T-helper 1 cell treated with Interleukin-12 subunit alpha and Interleukin-12 subunit beta and Interleukin-4 antibody, amounts not matched to agents 30 μg/mL and 1 μg/mL, for 36 hours (primary cell): Measurements from ENCODE around the gene APBA1.
"Not testable (repeated sequence)": the region's sequence is repeated elsewhere in the genome, so short reads cannot be mapped to it uniquely, and the experiment has no call there.

Experiments
- H3K27ac Mint-ChIP-seq: one replicate; pipeline ENCODE4 v1.8.0; 2021; ENCODE audit warnings: mild to moderate bottlenecking, mixed read lengths
- H3K27me3 Mint-ChIP-seq: one replicate; pipeline ENCODE4 v1.8.0; 2021; ENCODE audit warnings: low read depth, mixed read lengths
- H3K36me3 Mint-ChIP-seq: one replicate; pipeline ENCODE4 v1.8.0; 2021; ENCODE audit warnings: low read depth, mixed read lengths
- H3K4me1 Mint-ChIP-seq: one replicate; pipeline ENCODE4 v1.8.0; 2021; ENCODE audit warnings: low read depth, mixed read lengths
- H3K4me3 Mint-ChIP-seq: one replicate; pipeline ENCODE4 v1.8.0; 2021; ENCODE audit warnings: mild to moderate bottlenecking, moderate library complexity, mixed read lengths
- H3K9me3 Mint-ChIP-seq: one replicate; pipeline ENCODE4 v1.8.0; 2021; ENCODE audit warnings: mixed read lengths

The APBA1 gene

DNA sequence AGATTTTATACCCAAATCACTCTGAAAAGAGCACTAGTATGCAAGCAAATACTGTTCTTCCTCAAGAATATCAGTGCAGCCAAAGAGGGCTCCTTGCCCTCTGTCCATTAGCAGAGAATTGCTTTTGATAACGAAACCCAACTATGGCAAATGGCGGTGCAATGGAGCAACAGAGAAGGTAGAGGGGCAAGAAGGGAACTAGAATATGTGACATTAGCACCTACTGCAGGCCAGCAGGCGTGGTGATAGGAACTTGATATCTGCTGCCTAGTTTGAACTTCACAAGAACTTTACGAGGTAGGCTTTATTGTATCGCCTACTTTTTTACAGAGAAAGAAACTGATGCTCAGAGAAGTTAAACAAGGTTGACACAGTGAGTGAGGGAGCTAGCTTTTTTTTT lies 66.1 kb downstream of the APBA1 start:
- peaks cover 14% of the 10 kb centered on the region for H3K27me3 Mint-ChIP-seq
- H3K36me3 Mint-ChIP-seq, result no peaks in the 10 kb centered on the region
- no peaks in the 10 kb centered on the region for H3K4me1 Mint-ChIP-seq
- H3K27ac Mint-ChIP-seq, result no peak overlapping the region
- no peak overlapping the region for H3K4me3 Mint-ChIP-seq
- H3K9me3 Mint-ChIP-seq, result no peaks in the 10 kb centered on the region

DNA sequence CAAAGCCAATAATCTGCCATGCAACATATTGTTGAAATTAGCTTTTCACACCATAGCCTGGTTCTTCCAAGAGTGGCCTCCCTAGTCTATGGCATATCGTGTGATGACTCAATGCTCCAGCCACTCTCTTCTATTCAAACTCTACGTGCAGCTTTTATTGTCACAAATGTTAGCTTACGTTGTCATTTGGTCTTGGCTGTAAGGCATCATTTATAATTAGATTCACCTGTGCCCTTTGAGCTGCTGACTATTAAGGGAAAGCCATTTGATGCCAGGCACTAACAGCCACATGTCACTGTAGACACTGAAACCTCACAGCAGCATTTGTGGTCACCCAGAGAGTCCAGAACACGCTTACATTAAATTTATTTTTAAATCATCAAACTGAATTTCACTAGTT lies 66.8 kb downstream of the APBA1 start:
- no peaks in the 10 kb centered on the region for H3K9me3 Mint-ChIP-seq
- no peak overlapping the region for H3K4me3 Mint-ChIP-seq
- H3K4me1 Mint-ChIP-seq, result no peaks in the 10 kb centered on the region
- no peaks in the 10 kb centered on the region for H3K36me3 Mint-ChIP-seq
- H3K27ac Mint-ChIP-seq, result no peak overlapping the region
- H3K27me3 Mint-ChIP-seq, result peaks cover 7% of the 10 kb centered on the region

DNA sequence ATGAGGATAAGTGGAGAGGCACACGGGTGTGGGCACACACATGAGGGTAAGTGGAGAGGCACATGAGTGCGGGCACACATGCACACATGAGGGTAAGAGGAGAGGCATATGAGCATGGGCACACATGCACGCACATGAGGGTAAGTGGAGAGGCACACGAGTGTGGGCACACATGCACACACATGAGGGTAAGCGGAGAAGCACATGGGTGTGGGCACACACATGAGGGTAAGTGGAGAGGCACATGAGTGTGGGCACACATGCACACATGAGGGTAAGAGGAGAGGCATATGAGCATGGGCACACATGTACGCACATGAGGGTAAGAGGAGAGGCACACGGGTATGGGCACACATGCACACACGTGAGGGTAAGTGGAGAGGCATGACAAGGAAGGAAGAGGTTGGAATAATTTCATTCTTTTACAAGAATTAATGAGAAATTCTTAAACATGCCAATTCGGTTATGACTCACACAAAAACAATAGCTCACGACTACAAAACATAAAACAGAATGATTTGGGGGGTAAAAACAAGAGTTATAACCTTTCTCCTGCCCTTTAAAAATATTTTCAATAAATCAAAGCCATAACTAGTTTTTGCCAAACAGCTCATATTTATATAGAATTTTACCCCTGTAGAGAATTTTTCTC lies 67.5 kb downstream of the APBA1 start:
- Mint-ChIP-seq H3K9me3 (no peaks in the 10 kb centered on the region), H3K27ac (no peak overlapping the region), H3K27me3 (peaks cover 5% of the 10 kb centered on the region), H3K4me1 (no peaks in the 10 kb centered on the region), H3K4me3 (no peak overlapping the region), H3K36me3 (no peaks in the 10 kb centered on the region)

DNA sequence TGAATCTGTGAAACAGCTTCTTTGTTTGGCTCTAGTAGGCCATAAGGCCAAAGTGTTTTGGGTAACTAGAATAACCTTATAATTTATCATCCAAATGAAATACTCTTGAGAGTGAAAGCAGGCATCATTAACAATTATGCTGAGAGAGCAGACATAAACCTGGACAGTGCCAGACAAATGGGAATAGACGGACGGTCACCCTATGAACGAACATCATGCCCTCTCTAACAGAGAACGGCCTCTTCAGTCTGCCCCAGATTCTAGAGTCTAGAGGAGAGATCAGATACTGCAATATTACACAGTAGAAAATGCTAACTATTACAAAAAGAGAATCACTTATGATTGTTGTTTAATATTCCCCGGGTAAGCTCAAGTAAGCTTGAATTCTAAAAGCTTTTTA lies 68.5 kb downstream of the APBA1 start:
- no peaks in the 10 kb centered on the region for H3K9me3 Mint-ChIP-seq
- peaks cover 5% of the 10 kb centered on the region for H3K27me3 Mint-ChIP-seq
- H3K27ac Mint-ChIP-seq, result no peak overlapping the region
- H3K4me3 Mint-ChIP-seq, result no peak overlapping the region
- no peaks in the 10 kb centered on the region for H3K4me1 Mint-ChIP-seq
- H3K36me3 Mint-ChIP-seq, result no peaks in the 10 kb centered on the region

DNA sequence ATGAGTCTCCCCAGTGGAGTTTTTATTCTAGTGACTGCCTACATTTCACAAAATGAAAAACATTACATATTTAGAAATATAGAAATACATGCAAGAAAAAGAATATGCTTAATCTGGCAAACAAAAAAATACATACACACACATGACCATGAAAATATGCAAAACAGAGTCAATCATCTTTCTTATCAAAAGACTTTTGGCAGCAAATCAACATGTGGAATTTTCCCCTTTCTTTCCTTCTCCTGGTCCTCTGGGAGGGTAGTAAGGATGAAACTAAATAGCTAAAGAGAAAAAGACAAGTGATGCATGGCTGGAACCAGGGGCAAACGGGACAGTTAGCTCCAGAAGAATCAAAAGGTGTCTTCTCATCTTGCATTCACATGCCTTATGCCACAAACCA lies 69.4 kb downstream of the APBA1 start:
- Mint-ChIP-seq H3K4me1 (no peaks in the 10 kb centered on the region), H3K27ac (no peak overlapping the region), H3K27me3 (peaks cover 5% of the 10 kb centered on the region), H3K36me3 (no peaks in the 10 kb centered on the region), H3K9me3 (no peaks in the 10 kb centered on the region), H3K4me3 (no peak overlapping the region)

DNA sequence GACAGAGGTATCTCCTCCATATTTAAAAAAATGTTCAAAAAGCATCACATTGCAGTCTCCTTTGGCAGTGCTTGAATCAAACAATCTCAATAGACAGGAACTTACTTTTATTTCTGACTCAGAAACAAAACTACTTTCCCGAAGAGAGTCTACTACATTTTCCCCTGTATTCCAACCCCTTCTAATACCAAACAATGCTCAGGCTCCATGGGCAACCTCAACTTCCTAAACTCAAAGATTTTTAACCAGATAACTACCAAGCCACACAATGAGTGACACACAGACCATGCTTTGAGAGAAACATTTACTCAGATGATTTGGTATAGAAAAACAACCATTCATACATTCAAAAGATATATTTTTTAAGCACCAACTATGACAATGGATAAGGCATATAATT lies 70.5 kb downstream of the APBA1 start:
- Mint-ChIP-seq H3K4me3 (no peak overlapping the region), H3K27ac (no peak overlapping the region)

DNA sequence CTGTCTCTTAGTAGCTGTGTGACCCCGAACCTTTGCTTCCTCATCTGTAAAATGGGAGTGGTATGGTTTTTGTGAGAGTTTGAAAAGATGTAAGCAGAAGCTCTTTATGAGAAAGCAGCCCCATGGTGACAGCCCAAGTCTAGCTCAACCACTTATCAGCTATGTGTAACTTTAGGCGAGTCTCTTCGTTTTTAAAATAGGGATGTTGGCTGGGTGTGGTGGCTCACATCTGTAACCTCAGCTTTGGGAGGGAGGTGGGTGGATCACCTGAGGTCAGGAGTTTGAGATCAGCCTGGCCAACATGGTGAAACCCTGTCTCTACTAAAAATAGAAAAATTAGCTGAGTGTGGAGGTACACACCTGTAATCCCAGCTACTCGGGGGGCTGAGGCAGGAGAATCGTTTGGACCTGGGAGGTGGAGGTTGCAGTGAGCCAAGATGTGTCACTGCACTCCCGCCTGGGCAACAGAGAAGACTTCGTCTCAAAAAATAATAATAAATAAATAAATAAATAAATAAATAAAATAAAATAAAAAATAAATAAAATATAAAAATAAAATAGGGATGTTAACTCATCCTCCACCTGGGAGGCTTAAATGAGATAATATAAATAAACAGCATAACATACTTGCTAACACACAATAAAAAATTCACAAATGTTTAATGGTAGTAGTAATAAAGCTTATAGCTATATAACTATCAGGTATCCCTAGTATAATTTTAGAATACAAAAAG lies 71.7 kb downstream of the APBA1 start:
- Mint-ChIP-seq H3K9me3 (no peaks in the 10 kb centered on the region), H3K27ac (no peak overlapping the region), H3K36me3 (no peaks in the 10 kb centered on the region), H3K27me3 (peaks cover 7% of the 10 kb centered on the region), H3K4me3 (no peak overlapping the region), H3K4me1 (peaks cover 4% of the 10 kb centered on the region)

More for the DNA sequence above, 70.5 kb downstream of the APBA1 start:
- Mint-ChIP-seq H3K4me1 (peaks cover 2% of the 10 kb centered on the region), H3K9me3 (no peaks in the 10 kb centered on the region), H3K27me3 (peaks cover 5% of the 10 kb centered on the region), H3K36me3 (no peaks in the 10 kb centered on the region)

DNA sequence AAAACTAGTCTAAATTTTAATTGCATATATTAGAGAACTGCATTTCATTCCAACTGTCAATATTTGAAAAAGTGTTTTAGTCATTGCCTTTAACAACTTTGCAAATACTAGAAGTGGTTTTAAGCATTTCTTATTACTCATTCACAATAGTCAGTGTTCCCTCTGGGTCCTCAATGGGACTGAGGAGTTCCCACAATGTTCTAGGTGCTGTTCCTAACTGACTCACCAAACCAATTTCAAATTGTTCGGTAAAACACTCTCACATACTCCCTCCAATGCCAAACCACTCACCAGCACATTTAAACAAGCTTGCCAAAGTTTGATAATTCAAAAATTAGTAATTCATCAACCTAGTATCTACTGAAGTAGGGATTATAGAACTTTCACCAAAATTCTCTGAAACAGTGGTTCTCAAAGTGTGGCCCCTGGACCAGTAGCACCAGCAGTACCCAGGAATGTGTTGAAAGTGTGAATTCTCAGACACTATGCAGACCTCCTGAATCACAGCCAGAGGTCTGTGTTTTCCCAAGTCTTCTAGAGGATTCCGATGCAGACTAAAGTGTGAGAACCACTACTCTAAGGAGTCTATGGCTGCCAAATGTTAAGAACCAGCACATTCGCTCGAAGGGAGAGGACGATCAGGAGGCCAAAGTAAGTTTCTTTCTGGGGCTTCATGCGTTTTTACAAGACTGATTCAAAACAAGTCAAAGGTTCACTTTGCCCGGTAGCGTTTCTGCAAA lies 72.8 kb downstream of the APBA1 start:
- Mint-ChIP-seq H3K9me3 (no peaks in the 10 kb centered on the region), H3K27ac (no peak overlapping the region), H3K4me3 (no peak overlapping the region), H3K36me3 (no peaks in the 10 kb centered on the region), H3K4me1 (peaks cover 4% of the 10 kb centered on the region), H3K27me3 (peaks cover 10% of the 10 kb centered on the region)

DNA sequence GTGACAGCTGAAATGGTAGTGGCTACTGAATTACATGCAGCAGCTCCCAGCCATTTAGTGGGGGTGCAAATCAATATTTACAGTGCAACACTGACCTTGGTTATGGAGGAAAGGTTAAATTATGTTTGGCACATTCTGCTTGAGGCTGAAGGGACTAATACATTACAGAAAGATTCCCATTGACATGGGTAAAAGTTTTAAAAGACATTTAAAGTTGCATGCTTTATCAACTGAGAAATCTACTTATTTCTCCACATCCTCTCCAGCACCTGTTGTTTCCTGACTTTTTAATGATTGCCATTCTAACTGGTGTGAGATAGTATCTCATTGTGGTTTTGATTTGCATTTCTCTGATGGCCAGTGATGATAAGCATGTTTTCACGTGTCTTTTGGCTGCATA lies 75.3 kb downstream of the APBA1 start:
- H3K4me3 Mint-ChIP-seq, H3K9me3 Mint-ChIP-seq, H3K36me3 Mint-ChIP-seq, H3K27ac Mint-ChIP-seq, H3K4me1 Mint-ChIP-seq: not testable (repeated sequence)
- H3K27me3 Mint-ChIP-seq, result peaks cover 23% of the 10 kb centered on the region

DNA sequence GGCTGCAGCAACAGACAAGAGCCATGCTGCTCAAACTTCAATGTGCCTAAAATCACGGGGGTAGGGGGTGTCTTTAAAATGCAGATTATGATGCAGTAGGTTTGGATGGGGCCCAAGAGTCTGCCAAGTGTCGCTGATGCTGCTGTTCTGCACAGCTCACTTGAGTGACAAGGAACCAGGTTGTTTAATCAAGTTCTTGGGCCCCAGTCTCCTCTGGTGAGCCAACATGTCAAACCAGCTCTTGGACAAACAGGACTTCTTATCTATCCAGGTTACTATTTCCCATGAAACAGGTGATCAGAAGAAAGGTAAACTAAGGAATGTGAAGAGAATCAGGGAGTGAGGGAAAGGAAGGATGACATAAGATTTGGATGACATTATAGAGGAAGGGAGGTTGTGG lies 78.0 kb downstream of the APBA1 start:
- Mint-ChIP-seq H3K4me1 (peaks cover 4% of the 10 kb centered on the region), H3K27ac (no peak overlapping the region)

DNA sequence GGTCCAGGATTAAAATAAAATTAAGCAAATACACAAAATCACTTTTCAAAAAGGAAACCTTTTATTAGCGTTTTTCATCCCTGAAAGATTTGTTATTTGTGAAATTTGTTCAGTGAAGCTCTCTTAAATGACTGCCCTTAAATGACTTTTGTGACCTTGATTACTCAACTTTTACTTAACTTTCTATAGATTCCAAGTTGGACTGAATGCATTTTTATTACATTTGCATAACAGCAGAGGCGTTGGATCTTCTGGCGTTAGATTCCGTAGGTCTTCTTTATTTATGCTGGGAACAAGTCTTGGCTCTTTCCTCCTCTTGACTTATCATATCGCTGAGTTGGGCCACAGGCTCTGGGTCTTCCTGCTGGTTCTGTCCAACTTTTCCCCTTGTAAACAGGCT lies 78.4 kb downstream of the APBA1 start:
- Mint-ChIP-seq H3K9me3 (no peaks in the 10 kb centered on the region), H3K36me3 (no peaks in the 10 kb centered on the region), H3K27me3 (peaks cover 21% of the 10 kb centered on the region), H3K27ac (no peak overlapping the region), H3K4me3 (no peak overlapping the region), H3K4me1 (peaks cover 4% of the 10 kb centered on the region)

More for the DNA sequence above, 78.0 kb downstream of the APBA1 start:
- H3K27me3 Mint-ChIP-seq, result peaks cover 21% of the 10 kb centered on the region
- no peaks in the 10 kb centered on the region for H3K9me3 Mint-ChIP-seq
- H3K4me3 Mint-ChIP-seq, result no peak overlapping the region
- H3K36me3 Mint-ChIP-seq, result no peaks in the 10 kb centered on the region

DNA sequence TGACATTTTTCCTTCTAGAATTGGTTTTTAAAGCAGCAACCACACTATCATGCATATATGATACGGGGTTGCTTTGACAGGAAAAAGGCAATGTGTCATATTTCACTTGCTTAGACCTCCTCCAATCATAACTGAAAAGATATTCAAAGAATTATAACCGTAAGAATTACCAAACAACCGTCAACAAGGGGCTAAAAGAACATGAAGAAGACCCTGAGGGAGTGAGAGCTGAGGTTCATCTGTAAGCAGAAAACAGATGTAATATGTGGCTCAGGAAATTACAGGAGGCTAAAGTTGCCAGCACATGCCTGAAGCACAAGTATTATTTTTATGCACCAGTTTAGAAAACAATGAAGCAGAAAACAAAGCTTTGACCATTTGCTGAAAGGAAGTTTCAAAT lies 78.9 kb downstream of the APBA1 start:
- H3K36me3 Mint-ChIP-seq, result no peaks in the 10 kb centered on the region
- H3K4me3 Mint-ChIP-seq, result no peak overlapping the region
- H3K9me3 Mint-ChIP-seq, result no peaks in the 10 kb centered on the region
- H3K27me3 Mint-ChIP-seq, result peaks cover 21% of the 10 kb centered on the region
- peaks cover 4% of the 10 kb centered on the region for H3K4me1 Mint-ChIP-seq
- H3K27ac Mint-ChIP-seq, result no peak overlapping the region

DNA sequence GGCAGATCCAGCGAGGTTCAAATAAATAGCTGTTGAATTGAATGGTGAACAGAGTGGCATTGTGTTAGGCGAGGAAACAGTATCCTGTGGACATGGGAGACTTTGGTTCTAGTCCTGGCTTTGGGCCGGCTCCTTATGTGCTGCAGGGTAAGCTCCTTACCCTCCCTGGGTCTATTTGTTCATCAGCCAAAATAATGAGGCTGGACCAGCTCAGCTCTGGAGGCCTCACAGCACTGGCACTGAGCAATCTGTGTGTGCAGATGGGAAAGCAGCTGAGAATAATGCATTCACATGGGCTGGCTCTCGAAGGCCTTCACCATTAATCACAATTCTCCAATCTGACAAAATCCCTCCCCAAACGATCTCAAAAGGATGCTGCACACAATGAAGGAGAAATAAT lies 81.9 kb downstream of the APBA1 start:
- Mint-ChIP-seq H3K36me3 (no peaks in the 10 kb centered on the region), H3K9me3 (no peaks in the 10 kb centered on the region), H3K27ac (no peak overlapping the region), H3K4me3 (no peak overlapping the region), H3K4me1 (no peaks in the 10 kb centered on the region), H3K27me3 (peaks cover 17% of the 10 kb centered on the region)

DNA sequence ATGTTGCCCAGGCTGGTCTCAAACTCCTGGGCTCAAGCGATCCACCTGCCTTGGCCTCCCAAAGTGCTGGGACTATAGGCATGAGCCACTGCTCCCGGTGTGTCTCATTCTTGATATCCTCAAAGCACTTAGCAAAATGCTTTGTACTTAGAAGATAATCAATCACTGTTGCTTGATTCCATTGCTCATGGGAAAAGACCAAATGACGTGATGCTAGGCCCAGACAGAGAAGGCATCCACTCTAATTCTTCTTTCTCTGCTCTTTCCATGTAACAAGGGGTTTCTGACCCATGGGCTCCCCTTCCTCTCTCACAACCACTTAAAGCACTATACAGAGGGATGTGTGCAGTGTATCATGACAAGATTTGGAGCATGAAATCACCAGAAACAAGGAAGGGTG lies 83.0 kb downstream of the APBA1 start:
- H3K27ac Mint-ChIP-seq, result no peak overlapping the region
- no peaks in the 10 kb centered on the region for H3K36me3 Mint-ChIP-seq
- H3K4me1 Mint-ChIP-seq, result no peaks in the 10 kb centered on the region
- H3K27me3 Mint-ChIP-seq, result peaks cover 14% of the 10 kb centered on the region
- no peaks in the 10 kb centered on the region for H3K9me3 Mint-ChIP-seq
- no peak overlapping the region for H3K4me3 Mint-ChIP-seq

DNA sequence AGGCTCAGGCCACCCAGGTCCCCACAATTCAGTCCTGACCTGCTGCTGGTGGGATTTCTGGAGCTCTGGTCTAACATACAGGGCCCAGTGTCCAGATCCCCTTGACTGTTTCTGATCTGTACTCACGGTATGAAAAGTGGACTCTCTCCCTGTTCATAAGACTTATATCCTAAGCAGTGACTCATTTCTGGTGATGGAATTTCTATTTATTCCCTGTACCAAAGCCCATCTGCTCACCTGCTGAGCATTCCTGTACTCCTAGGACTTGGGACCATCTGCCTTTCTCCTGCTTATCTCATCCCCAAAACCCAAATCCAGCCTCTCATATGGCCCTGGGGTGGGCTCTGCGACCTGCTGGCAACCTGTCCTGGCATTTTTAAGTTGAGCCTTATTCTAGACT lies 86.6 kb downstream of the APBA1 start:
- Mint-ChIP-seq H3K36me3 (no peaks in the 10 kb centered on the region), H3K27me3 (no peaks in the 10 kb centered on the region), H3K4me3 (no peak overlapping the region), H3K27ac (no peak overlapping the region), H3K9me3 (no peaks in the 10 kb centered on the region), H3K4me1 (no peaks in the 10 kb centered on the region)
